Measurements from ENCODE around the gene CHRND. TPM values are rescaled to one million over a fixed set of nuclear protein-coding genes. Genes with fewer than 3 reads are reported as not detected.

The CHRND gene
- total and polyA plus RNA-seq, 4 donors, result not detected

DNA sequence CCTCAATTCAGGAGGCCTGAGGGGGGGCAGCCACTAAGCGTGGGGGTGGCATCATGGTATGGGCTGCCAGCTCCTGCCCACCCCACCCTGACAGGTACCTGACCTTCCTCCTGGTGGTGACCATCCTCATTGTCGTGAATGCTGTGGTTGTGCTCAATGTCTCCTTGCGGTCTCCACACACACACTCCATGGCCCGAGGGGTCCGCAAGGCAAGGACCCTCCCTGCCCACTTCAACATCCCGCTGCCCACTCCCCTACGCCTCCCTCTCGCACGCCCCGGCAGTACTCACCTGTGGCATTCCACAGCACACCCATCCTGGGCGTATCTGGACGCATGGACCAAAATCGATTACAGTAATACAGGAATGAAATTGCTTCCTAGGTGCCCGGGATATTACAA, 17.5 kb downstream of the CHRND start:
- peaks cover 0 to 4% (median 0%) of the 10 kb centered on the region in 4 donors for H3K4me1 ChIP-seq (ENCODE audit: control insufficient read depth in 4 of 4, insufficient read depth in 4 of 4, low read length in 3 of 4)
- WGBS, result 90% methylated on average over 14 of the region's 14 CpGs

DNA sequence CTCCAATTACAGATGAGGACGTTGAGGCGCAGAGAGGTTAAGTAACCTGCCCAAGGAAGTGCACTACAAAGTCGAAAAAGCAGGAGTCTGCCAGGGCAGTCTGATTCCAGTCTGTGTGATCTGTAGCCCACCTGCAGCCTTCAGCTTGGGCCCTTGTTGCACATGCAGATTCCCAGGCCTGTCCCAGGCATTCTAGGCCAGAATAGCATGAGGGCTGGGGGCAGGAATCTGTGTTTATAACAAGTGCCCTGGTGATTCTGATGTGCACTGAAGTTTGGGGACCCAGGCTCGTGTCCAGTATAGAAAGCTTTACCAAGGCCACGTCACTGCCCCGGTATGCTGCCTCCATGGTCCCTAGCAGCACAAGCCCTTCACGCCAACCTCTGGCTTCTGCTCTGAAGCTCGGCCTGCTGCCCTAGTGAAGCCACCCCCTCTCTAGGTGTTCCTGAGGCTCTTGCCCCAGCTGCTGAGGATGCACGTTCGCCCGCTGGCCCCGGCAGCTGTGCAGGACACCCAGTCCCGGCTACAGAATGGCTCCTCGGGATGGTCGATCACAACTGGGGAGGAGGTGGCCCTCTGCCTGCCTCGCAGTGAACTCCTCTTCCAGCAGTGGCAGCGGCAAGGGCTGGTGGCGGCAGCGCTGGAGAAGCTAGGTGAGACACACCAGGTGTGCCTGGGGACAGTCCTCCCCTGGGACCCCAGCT, 18.1 kb downstream of the CHRND start:
- Histone ChIP-seq H3K9me3 (ENCODE audit: control insufficient read depth in 4 of 4, low read length in 3 of 4) (no peaks in the 10 kb centered on the region), H3K4me3 (ENCODE audit: low read depth in 1 of 3, low read length in 3 of 3) (no peak overlapping the region), H3K9ac (ENCODE audit: low read depth in 1 of 2, low read length in 2 of 2) (no peak overlapping the region), H3K27ac (ENCODE audit: low read depth in 1 of 2, low read length in 2 of 2) (no peak overlapping the region), H3K27me3 (ENCODE audit: control insufficient read depth in 4 of 4, insufficient read depth in 4 of 4, low read length in 3 of 4) (no peaks in the 10 kb centered on the region), H3K4me1 (ENCODE audit: control insufficient read depth in 4 of 4, insufficient read depth in 4 of 4, low read length in 3 of 4) (peaks cover 0 to 4% (median 0%) of the 10 kb centered on the region in 4 donors), H3K36me3 (ENCODE audit: control insufficient read depth in 4 of 4, insufficient read depth in 3 of 4, low read depth in 1 of 4, low read length in 3 of 4) (no peaks in the 10 kb centered on the region)
- 94% methylated on average over 19 of the region's 19 CpGs for WGBS
- no peak for DNase-seq (ENCODE audit: low spot score)
- TF ChIP-seq EGR1 (IDR thresholded peaks at IDR 0.05; ENCODE audit: low read depth in 2 of 2) (no peak), HNF4G (IDR thresholded peaks at IDR 0.05) (no peak), TAF1 (conservative IDR thresholded peaks at IDR 0.05) (no peak), YY1 (IDR thresholded peaks at IDR 0.05) (no peak), RXRA (IDR thresholded peaks at IDR 0.05) (no peak), JUND (IDR thresholded peaks at IDR 0.05) (no peak), SP1 (IDR thresholded peaks at IDR 0.05) (no peak), HNF4A (conservative IDR thresholded peaks at IDR 0.05) (no peak), RAD21 (IDR thresholded peaks at IDR 0.05) (no peak), FOXA1 (IDR thresholded peaks at IDR 0.05) (no peak), NR2F2 (IDR thresholded peaks at IDR 0.05) (no peak), GABPA (IDR thresholded peaks at IDR 0.05 in 1 of 2, conservative IDR thresholded peaks at IDR 0.05 in 1 of 2) (no peak), FOXA2 (IDR thresholded peaks at IDR 0.05) (no peak)
- TF ChIP-seq, protein P1, sequence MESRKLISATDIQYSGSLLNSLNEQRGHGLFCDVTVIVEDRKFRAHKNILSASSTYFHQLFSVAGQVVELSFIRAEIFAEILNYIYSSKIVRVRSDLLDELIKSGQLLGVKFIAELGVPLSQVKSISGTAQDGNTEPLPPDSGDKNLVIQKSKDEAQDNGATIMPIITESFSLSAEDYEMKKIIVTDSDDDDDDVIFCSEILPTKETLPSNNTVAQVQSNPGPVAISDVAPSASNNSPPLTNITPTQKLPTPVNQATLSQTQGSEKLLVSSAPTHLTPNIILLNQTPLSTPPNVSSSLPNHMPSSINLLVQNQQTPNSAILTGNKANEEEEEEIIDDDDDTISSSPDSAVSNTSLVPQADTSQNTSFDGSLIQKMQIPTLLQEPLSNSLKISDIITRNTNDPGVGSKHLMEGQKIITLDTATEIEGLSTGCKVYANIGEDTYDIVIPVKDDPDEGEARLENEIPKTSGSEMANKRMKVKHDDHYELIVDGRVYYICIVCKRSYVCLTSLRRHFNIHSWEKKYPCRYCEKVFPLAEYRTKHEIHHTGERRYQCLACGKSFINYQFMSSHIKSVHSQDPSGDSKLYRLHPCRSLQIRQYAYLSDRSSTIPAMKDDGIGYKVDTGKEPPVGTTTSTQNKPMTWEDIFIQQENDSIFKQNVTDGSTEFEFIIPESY (IDR thresholded peaks at IDR 0.05), result no peak
- TF ChIP-seq, protein P2, sequence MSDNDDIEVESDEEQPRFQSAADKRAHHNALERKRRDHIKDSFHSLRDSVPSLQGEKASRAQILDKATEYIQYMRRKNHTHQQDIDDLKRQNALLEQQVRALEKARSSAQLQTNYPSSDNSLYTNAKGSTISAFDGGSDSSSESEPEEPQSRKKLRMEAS (IDR thresholded peaks at IDR 0.05), result no peak
- TF ChIP-seq, protein P3, sequence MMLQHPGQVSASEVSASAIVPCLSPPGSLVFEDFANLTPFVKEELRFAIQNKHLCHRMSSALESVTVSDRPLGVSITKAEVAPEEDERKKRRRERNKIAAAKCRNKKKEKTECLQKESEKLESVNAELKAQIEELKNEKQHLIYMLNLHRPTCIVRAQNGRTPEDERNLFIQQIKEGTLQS (IDR thresholded peaks at IDR 0.05), result no peak
- TF ChIP-seq, protein P4, sequence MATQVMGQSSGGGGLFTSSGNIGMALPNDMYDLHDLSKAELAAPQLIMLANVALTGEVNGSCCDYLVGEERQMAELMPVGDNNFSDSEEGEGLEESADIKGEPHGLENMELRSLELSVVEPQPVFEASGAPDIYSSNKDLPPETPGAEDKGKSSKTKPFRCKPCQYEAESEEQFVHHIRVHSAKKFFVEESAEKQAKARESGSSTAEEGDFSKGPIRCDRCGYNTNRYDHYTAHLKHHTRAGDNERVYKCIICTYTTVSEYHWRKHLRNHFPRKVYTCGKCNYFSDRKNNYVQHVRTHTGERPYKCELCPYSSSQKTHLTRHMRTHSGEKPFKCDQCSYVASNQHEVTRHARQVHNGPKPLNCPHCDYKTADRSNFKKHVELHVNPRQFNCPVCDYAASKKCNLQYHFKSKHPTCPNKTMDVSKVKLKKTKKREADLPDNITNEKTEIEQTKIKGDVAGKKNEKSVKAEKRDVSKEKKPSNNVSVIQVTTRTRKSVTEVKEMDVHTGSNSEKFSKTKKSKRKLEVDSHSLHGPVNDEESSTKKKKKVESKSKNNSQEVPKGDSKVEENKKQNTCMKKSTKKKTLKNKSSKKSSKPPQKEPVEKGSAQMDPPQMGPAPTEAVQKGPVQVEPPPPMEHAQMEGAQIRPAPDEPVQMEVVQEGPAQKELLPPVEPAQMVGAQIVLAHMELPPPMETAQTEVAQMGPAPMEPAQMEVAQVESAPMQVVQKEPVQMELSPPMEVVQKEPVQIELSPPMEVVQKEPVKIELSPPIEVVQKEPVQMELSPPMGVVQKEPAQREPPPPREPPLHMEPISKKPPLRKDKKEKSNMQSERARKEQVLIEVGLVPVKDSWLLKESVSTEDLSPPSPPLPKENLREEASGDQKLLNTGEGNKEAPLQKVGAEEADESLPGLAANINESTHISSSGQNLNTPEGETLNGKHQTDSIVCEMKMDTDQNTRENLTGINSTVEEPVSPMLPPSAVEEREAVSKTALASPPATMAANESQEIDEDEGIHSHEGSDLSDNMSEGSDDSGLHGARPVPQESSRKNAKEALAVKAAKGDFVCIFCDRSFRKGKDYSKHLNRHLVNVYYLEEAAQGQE (IDR thresholded peaks at IDR 0.05), result no peak
- TF ChIP-seq, protein P5, sequence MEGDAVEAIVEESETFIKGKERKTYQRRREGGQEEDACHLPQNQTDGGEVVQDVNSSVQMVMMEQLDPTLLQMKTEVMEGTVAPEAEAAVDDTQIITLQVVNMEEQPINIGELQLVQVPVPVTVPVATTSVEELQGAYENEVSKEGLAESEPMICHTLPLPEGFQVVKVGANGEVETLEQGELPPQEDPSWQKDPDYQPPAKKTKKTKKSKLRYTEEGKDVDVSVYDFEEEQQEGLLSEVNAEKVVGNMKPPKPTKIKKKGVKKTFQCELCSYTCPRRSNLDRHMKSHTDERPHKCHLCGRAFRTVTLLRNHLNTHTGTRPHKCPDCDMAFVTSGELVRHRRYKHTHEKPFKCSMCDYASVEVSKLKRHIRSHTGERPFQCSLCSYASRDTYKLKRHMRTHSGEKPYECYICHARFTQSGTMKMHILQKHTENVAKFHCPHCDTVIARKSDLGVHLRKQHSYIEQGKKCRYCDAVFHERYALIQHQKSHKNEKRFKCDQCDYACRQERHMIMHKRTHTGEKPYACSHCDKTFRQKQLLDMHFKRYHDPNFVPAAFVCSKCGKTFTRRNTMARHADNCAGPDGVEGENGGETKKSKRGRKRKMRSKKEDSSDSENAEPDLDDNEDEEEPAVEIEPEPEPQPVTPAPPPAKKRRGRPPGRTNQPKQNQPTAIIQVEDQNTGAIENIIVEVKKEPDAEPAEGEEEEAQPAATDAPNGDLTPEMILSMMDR (IDR thresholded peaks at IDR 0.05; ENCODE audit: low read depth, low read length, missing input control), result no peak

More for the DNA sequence above, 17.5 kb downstream of the CHRND start:
- Histone ChIP-seq H3K27me3 (ENCODE audit: control insufficient read depth in 4 of 4, insufficient read depth in 4 of 4, low read length in 3 of 4) (no peaks in the 10 kb centered on the region), H3K4me3 (ENCODE audit: low read depth in 1 of 3, low read length in 3 of 3) (no peak overlapping the region), H3K9me3 (ENCODE audit: control insufficient read depth in 4 of 4, low read length in 3 of 4) (no peaks in the 10 kb centered on the region), H3K27ac (ENCODE audit: low read depth in 1 of 2, low read length in 2 of 2) (no peak overlapping the region), H3K36me3 (ENCODE audit: control insufficient read depth in 4 of 4, insufficient read depth in 3 of 4, low read depth in 1 of 4, low read length in 3 of 4) (no peaks in the 10 kb centered on the region), H3K9ac (ENCODE audit: low read depth in 1 of 2, low read length in 2 of 2) (no peak overlapping the region)
- DNase-seq (ENCODE audit: low spot score), result no peak
- TF ChIP-seq YY1 (IDR thresholded peaks at IDR 0.05), result no peak
- no peak for TF ChIP-seq FOXA1 (IDR thresholded peaks at IDR 0.05)
- TF ChIP-seq, protein P3 (IDR thresholded peaks at IDR 0.05), result no peak
- TF ChIP-seq, protein P1 (IDR thresholded peaks at IDR 0.05), result no peak

Measured in liver (tissue), 9 donors.